Uterus (tissue), 4 donors: ENCODE measurements around the gene IPO13. TPM values are rescaled to one million over a fixed set of nuclear protein-coding genes. Genes with fewer than 3 reads are reported as not detected.

Experiments used
- DNase-seq, 2 donors: peaks; one replicate each; pipeline ENCODE4 v3.0.0-alpha.2; 2019 to 2020
- H3K27ac ChIP-seq, 2 donors: fragments of 200-600 bp; sonication (generic); 1 replicate in 1 of 2; 2 replicates in 1 of 2; pipeline ENCODE4 v1.5.1; 2016 to 2018
- H3K27me3 ChIP-seq, 2 donors: fragments of 200-600 bp; sonication (generic); one replicate each; pipeline ENCODE4 v1.5.1; 2018 to 2019; ENCODE audit warnings: control low read depth in 1 of 2
- H3K36me3 ChIP-seq, 2 donors: fragments of 200-600 bp; sonication (generic); one replicate each; pipeline ENCODE4 v1.5.1; 2019; ENCODE audit warnings: control low read depth in 1 of 2
- H3K4me1 ChIP-seq, 2 donors: fragments of 200-600 bp; sonication (generic); one replicate each; pipeline ENCODE4 v1.5.1; 2018 to 2019; ENCODE audit warnings: control low read depth in 1 of 2
- H3K4me3 ChIP-seq, 2 donors: fragments of 200-600 bp; sonication (generic); 1 replicate in 1 of 2; 2 replicates in 1 of 2; pipeline ENCODE4 v1.5.1; 2018 to 2019; ENCODE audit warnings: mild to moderate bottlenecking in 1 of 2
- H3K9me3 ChIP-seq, 2 donors: fragments of 200-600 bp; sonication (generic); one replicate each; pipeline ENCODE4 v1.5.1; 2019; ENCODE audit warnings: control low read depth in 1 of 2
- CTCF ChIP-seq, 4 experiments: fragments of 200-600 bp in 2 of 4; fragments of 450-650 bp in 2 of 4; sonication (generic) in 2 of 4; IDR thresholded peaks; one replicate each; pipeline ENCODE4 v1.5.1; 2016 to 2019; ENCODE audit warnings: antibody characterized with exemption in 4 of 4, mild to moderate bottlenecking in 2 of 4, moderate library complexity in 1 of 4
- POLR2A ChIP-seq, 2 donors: fragments of 450-650 bp; IDR thresholded peaks; one replicate each; pipeline ENCODE4 v1.6.1; 2016; ENCODE audit warnings: antibody characterized with exemption in 2 of 2, mild to moderate bottlenecking in 1 of 2, moderate library complexity in 1 of 2
- intact Hi-C: fragments of 100-400 bp; cut with DNase I; formaldehyde crosslinking; loops from one replicate; pipeline ENCODE4 v1.15.1; 2023; ENCODE audit warnings: low total_unique reads
- total RNA-seq, 4 donors: library from RNA; depleted of rRNA in 3 of 4; stranded (reverse); fragments of >200 nt in 3 of 4; gene quantifications; one replicate each; pipeline versions ENCODE4 v1.1.0 to v1.2.4, GENCODE V29; 2014 to 2023
- donor health status: DM: yes; HTN: yes; CAD: no.

The IPO13 gene
- total RNA-seq, 4 donors from 2014 or later = 6.9 to 26.7 (median 18.0) TPM

DNA sequence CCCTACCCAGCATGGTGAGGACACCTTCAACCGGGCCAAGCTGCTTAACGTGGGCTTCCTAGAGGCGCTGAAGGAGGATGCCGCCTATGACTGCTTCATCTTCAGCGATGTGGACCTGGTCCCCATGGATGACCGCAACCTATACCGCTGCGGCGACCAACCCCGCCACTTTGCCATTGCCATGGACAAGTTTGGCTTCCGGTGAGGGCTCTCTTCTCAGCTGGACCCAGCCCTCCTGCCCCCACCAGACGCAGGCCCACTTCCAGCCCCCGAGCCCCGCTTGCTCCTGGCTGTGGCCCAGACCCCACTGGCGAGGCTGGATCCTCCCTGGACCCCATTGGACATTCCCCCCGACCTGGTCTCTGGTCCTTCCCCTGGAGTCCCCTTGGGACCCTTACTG, 38.1 kb downstream of the IPO13 start:
- Histone ChIP-seq H3K4me3 (no peak overlapping the region), H3K4me1 (no peaks in the 10 kb centered on the region), H3K27me3 (no peaks in the 10 kb centered on the region), H3K9me3 (no peaks in the 10 kb centered on the region), H3K36me3 (no peaks in the 10 kb centered on the region), H3K27ac (no peak overlapping the region)
- DNase-seq = peak in 1 of 2 donors; percentile 13
- no peak for TF ChIP-seq CTCF (IDR thresholded peaks at IDR 0.05)
- no peak for TF ChIP-seq POLR2A (IDR thresholded peaks at IDR 0.05)
- intact Hi-C loops = no loop called here

DNA sequence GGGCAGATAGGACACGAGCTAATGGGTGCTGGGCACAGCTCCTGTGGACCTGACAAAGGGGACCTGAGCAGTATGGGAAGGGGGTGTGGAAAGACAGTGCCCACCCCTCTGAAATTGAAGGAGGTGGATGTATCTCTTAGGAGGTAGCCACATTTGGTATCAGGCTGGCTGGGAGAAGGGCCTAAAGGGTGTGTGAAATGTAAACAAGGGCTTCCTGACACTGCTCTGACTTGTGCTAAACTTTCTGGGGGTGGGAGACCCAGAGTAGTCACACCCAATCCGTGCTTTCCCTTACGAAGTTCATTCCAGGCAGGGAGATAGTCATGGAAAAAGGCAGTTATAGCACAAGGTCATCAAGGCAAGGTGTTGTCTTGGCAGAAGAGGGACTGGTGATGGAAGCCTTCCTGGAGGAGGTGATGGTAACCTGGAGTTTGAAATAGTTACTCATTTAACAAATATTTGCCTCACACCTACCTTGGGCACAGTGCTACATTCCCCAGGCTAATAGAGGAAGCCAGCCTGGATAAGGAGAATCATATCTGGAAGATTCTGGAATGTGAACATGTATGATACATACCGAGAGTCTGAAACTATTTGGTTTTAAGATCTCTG, 39.3 kb downstream of the IPO13 start:
- Histone ChIP-seq H3K27ac (no peak overlapping the region), H3K4me3 (no peak overlapping the region), H3K4me1 (no peaks in the 10 kb centered on the region), H3K27me3 (no peaks in the 10 kb centered on the region), H3K9me3 (no peaks in the 10 kb centered on the region), H3K36me3 (no peaks in the 10 kb centered on the region)
- intact Hi-C loops = no loop called here
- no peak for DNase-seq
- TF ChIP-seq CTCF (IDR thresholded peaks at IDR 0.05) (no peak), POLR2A (IDR thresholded peaks at IDR 0.05) (no peak)

DNA sequence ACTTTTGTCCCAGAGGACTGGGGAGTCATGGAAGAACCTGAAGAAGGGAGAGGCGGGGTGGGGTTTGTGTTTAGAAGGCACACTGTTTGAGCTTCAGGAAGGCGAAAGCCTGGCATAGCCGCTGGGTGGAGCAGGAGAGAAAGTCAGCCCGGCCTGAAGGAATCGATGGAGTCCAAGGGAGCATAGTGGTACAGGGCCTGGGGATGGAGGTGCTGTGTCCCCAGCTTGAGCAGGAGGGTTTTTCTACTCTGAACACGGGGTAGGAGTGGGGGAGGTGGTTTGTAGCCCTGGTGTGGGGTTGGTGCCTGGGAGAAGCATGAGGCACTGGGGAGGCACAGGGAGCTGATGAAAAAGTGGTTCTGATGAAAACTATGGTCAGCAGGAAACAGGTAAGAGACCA, 40.0 kb downstream of the IPO13 start:
- Histone ChIP-seq H3K9me3 (no peaks in the 10 kb centered on the region), H3K27me3 (no peaks in the 10 kb centered on the region), H3K36me3 (no peaks in the 10 kb centered on the region), H3K4me1 (no peaks in the 10 kb centered on the region), H3K4me3 (no peak overlapping the region), H3K27ac (no peak overlapping the region)
- intact Hi-C loops = no loop called here
- no peak for DNase-seq
- TF ChIP-seq POLR2A (IDR thresholded peaks at IDR 0.05) (no peak), CTCF (IDR thresholded peaks at IDR 0.05) (no peak)

GRCh38 chr1:43987159-43987902, 40.6 kb downstream of the IPO13 start:
- H3K36me3 ChIP-seq = no peaks in the 10 kb centered on the region
- no peaks in the 10 kb centered on the region for H3K4me1 ChIP-seq
- no peak for TF ChIP-seq CTCF (IDR thresholded peaks at IDR 0.05)
- TF ChIP-seq POLR2A (IDR thresholded peaks at IDR 0.05) = no peak
- no peak overlapping the region for H3K4me3 ChIP-seq
- H3K9me3 ChIP-seq = no peaks in the 10 kb centered on the region
- no peaks in the 10 kb centered on the region for H3K27me3 ChIP-seq
- H3K27ac ChIP-seq = no peak overlapping the region
- DNase-seq = no peak
- intact Hi-C loops = no loop called here
